Measurements from ENCODE around the gene RXFP1.

RXFP1 gene

GRCh38 chr4:158681629-158682028, 159.9 kb downstream of the RXFP1 start:
- TF ChIP-seq TAF1 (IDR thresholded peaks at IDR 0.05; ENCODE audit: low read depth) (no peak), EP300 (IDR thresholded peaks at IDR 0.05; ENCODE audit: borderline replicate concordance) (no peak), YY1 (IDR thresholded peaks at IDR 0.05; ENCODE audit: low read depth) (no peak)

DNA sequence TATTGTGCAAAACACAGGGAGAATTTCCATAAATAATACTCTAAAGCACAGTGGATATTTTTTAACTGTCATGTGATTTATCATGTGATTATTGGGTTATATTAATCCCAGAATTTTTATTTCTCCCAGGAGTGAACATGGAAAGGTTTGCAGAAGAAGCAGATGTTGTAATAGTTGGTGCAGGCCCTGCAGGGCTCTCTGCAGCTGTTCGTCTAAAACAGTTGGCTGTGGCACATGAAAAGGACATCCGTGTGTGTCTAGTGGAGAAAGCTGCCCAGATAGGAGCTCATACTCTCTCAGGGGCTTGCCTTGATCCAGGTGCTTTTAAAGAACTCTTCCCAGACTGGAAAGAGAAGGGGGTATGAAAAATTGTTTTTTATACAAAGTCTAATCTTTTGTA, 160.4 kb downstream of the RXFP1 start:
- TF ChIP-seq TCF12 (IDR thresholded peaks at IDR 0.05; ENCODE audit: low read depth) (no peak), ZBTB7A (IDR thresholded peaks at IDR 0.05; ENCODE audit: low read depth) (no peak), TEAD4 (IDR thresholded peaks at IDR 0.05) (no peak), EGR1 (IDR thresholded peaks at IDR 0.05) (no peak), YY1 (IDR thresholded peaks at IDR 0.05; ENCODE audit: low read depth) (no peak), FOXM1 (IDR thresholded peaks at IDR 0.05; ENCODE audit: borderline replicate concordance, low read depth) (no peak), NFIC (IDR thresholded peaks at IDR 0.05) (no peak), EP300 (IDR thresholded peaks at IDR 0.05; ENCODE audit: borderline replicate concordance) (no peak), TAF1 (IDR thresholded peaks at IDR 0.05; ENCODE audit: low read depth) (no peak)
- TF ChIP-seq, protein P1, sequence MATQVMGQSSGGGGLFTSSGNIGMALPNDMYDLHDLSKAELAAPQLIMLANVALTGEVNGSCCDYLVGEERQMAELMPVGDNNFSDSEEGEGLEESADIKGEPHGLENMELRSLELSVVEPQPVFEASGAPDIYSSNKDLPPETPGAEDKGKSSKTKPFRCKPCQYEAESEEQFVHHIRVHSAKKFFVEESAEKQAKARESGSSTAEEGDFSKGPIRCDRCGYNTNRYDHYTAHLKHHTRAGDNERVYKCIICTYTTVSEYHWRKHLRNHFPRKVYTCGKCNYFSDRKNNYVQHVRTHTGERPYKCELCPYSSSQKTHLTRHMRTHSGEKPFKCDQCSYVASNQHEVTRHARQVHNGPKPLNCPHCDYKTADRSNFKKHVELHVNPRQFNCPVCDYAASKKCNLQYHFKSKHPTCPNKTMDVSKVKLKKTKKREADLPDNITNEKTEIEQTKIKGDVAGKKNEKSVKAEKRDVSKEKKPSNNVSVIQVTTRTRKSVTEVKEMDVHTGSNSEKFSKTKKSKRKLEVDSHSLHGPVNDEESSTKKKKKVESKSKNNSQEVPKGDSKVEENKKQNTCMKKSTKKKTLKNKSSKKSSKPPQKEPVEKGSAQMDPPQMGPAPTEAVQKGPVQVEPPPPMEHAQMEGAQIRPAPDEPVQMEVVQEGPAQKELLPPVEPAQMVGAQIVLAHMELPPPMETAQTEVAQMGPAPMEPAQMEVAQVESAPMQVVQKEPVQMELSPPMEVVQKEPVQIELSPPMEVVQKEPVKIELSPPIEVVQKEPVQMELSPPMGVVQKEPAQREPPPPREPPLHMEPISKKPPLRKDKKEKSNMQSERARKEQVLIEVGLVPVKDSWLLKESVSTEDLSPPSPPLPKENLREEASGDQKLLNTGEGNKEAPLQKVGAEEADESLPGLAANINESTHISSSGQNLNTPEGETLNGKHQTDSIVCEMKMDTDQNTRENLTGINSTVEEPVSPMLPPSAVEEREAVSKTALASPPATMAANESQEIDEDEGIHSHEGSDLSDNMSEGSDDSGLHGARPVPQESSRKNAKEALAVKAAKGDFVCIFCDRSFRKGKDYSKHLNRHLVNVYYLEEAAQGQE (IDR thresholded peaks at IDR 0.05; ENCODE audit: low read depth) = no peak
- TF ChIP-seq, protein P2, sequence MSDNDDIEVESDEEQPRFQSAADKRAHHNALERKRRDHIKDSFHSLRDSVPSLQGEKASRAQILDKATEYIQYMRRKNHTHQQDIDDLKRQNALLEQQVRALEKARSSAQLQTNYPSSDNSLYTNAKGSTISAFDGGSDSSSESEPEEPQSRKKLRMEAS (IDR thresholded peaks at IDR 0.05) = no peak

- TF ChIP-seq FOXM1 (IDR thresholded peaks at IDR 0.05; ENCODE audit: borderline replicate concordance, low read depth) = no peak
- TF ChIP-seq YY1 (IDR thresholded peaks at IDR 0.05; ENCODE audit: low read depth) = no peak
- TF ChIP-seq TCF12 (IDR thresholded peaks at IDR 0.05; ENCODE audit: low read depth) = no peak
- no peak for TF ChIP-seq EGR1 (IDR thresholded peaks at IDR 0.05)
- no peak for TF ChIP-seq TEAD4 (IDR thresholded peaks at IDR 0.05)
- no peak for TF ChIP-seq NFIC (IDR thresholded peaks at IDR 0.05)
- no peak for TF ChIP-seq CREB1 (IDR thresholded peaks at IDR 0.05; ENCODE audit: low read depth)
- no peak for TF ChIP-seq EP300 (IDR thresholded peaks at IDR 0.05; ENCODE audit: borderline replicate concordance)
- TF ChIP-seq TAF1 (IDR thresholded peaks at IDR 0.05; ENCODE audit: low read depth) = no peak
- no peak for TF ChIP-seq CEBPB (IDR thresholded peaks at IDR 0.05)
- TF ChIP-seq, protein P1 (IDR thresholded peaks at IDR 0.05; ENCODE audit: low read depth) = no peak
- TF ChIP-seq, protein P3, sequence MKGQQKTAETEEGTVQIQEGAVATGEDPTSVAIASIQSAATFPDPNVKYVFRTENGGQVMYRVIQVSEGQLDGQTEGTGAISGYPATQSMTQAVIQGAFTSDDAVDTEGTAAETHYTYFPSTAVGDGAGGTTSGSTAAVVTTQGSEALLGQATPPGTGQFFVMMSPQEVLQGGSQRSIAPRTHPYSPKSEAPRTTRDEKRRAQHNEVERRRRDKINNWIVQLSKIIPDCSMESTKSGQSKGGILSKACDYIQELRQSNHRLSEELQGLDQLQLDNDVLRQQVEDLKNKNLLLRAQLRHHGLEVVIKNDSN (IDR thresholded peaks at IDR 0.05) = no peak
- TF ChIP-seq RAD21 (IDR thresholded peaks at IDR 0.05; ENCODE audit: low read depth) = no peak
- TF ChIP-seq, protein P2 (IDR thresholded peaks at IDR 0.05) = no peak
- no peak for TF ChIP-seq ZBTB7A (IDR thresholded peaks at IDR 0.05; ENCODE audit: low read depth)
Observed at GRCh38 chr4:158688813-158689212, 167.1 kb downstream of the RXFP1 start.

Data from Ishikawa (cell line).